ENCODE results near the gene APC2.
A peak's percentile ranks its signal among the peaks of the same experiment; 100 is the strongest.
"Not testable (repeated sequence)": the region's sequence is repeated elsewhere in the genome, so short reads cannot be mapped to it uniquely, and the experiment has no call there.

The APC2 gene

GRCh38 chr19:1490311-1491113, 40.6 kb downstream of the APC2 start, which contains the start of gene PCSK4:
Gene PCSK4, minus strand, starts transcription at chr19:1490350. Its CDS starts 4 bp downstream, at chr19:1490346.
- peaks cover 5% of the 10 kb centered on the region; the same call in 1 of the 2 replicates for H3K4me1 ChIP-seq (ENCODE audit: insufficient read depth, low read length)
- peak within 1 kb of the TSS; percentile 66 for H3K9ac ChIP-seq (ENCODE audit: low read depth, low read length)
- no peaks in the 10 kb centered on the region for H3K36me3 ChIP-seq (ENCODE audit: insufficient read depth, low read length)
- H3K9me3 ChIP-seq (ENCODE audit: control insufficient read depth, insufficient read depth, low read length) = no peaks in the 10 kb centered on the region

- peaks cover 5% of the 10 kb centered on the region; the same call in 1 of the 2 replicates for H3K4me1 ChIP-seq (ENCODE audit: insufficient read depth, low read length)
- peak within 1 kb of the TSS; percentile 66 for H3K9ac ChIP-seq (ENCODE audit: low read depth, low read length)
- no peaks in the 10 kb centered on the region for H3K36me3 ChIP-seq (ENCODE audit: insufficient read depth, low read length)
- no peaks in the 10 kb centered on the region for H3K9me3 ChIP-seq (ENCODE audit: control insufficient read depth, insufficient read depth, low read length)
Observed at GRCh38 chr19:1491114-1491848, 41.4 kb downstream of the APC2 start, which contains the start of gene REEP6. Gene REEP6, plus strand, starts transcription at chr19:1491181. Its CDS starts 89 bp downstream, at chr19:1491270.

GRCh38 chr19:1491849-1492170, 41.9 kb downstream of the APC2 start:
- H3K9me3 ChIP-seq (ENCODE audit: control insufficient read depth, insufficient read depth, low read length) = no peaks in the 10 kb centered on the region
- H3K9ac ChIP-seq (ENCODE audit: low read depth, low read length) = peak overlapping the region; percentile 66
- H3K4me1 ChIP-seq (ENCODE audit: insufficient read depth, low read length) = peaks cover 5% of the 10 kb centered on the region; the same call in 1 of the 2 replicates
- H3K36me3 ChIP-seq (ENCODE audit: insufficient read depth, low read length) = no peaks in the 10 kb centered on the region

GRCh38 chr19:1492474-1493006, 42.6 kb downstream of the APC2 start:
- peaks cover 5% of the 10 kb centered on the region; the same call in 1 of the 2 replicates for H3K4me1 ChIP-seq (ENCODE audit: insufficient read depth, low read length)
- H3K36me3 ChIP-seq (ENCODE audit: insufficient read depth, low read length) = no peaks in the 10 kb centered on the region
- no peaks in the 10 kb centered on the region for H3K9me3 ChIP-seq (ENCODE audit: control insufficient read depth, insufficient read depth, low read length)
- H3K9ac ChIP-seq (ENCODE audit: low read depth, low read length) = no peak overlapping the region

GRCh38 chr19:1494115-1494815, 44.3 kb downstream of the APC2 start:
- Histone ChIP-seq H3K4me1 (ENCODE audit: insufficient read depth, low read length) (peaks cover 5% of the 10 kb centered on the region; the same call in 1 of the 2 replicates), H3K36me3 (ENCODE audit: insufficient read depth, low read length) (no peaks in the 10 kb centered on the region), H3K9me3 (ENCODE audit: control insufficient read depth, insufficient read depth, low read length) (no peaks in the 10 kb centered on the region), H3K9ac (ENCODE audit: low read depth, low read length) (no peak overlapping the region)

- Histone ChIP-seq H3K4me1 (ENCODE audit: insufficient read depth, low read length) (peaks cover 5% of the 10 kb centered on the region; the same call in 1 of the 2 replicates), H3K9me3 (ENCODE audit: control insufficient read depth, insufficient read depth, low read length) (no peaks in the 10 kb centered on the region), H3K36me3 (ENCODE audit: insufficient read depth, low read length) (no peaks in the 10 kb centered on the region), H3K9ac (ENCODE audit: low read depth, low read length) (no peak overlapping the region)
Observed at GRCh38 chr19:1495051-1495798, 45.3 kb downstream of the APC2 start.

GRCh38 chr19:1495799-1496713, 46.1 kb downstream of the APC2 start:
- peaks cover 5% of the 10 kb centered on the region; the same call in 1 of the 2 replicates for H3K4me1 ChIP-seq (ENCODE audit: insufficient read depth, low read length)
- H3K9ac ChIP-seq (ENCODE audit: low read depth, low read length) = no peak overlapping the region
- H3K36me3 ChIP-seq (ENCODE audit: insufficient read depth, low read length) = no peaks in the 10 kb centered on the region
- H3K9me3 ChIP-seq (ENCODE audit: control insufficient read depth, insufficient read depth, low read length) = no peaks in the 10 kb centered on the region

- Histone ChIP-seq H3K9ac (ENCODE audit: low read depth, low read length) (no peak overlapping the region), H3K36me3 (ENCODE audit: insufficient read depth, low read length) (no peaks in the 10 kb centered on the region), H3K9me3 (ENCODE audit: control insufficient read depth, insufficient read depth, low read length) (no peaks in the 10 kb centered on the region), H3K4me1 (ENCODE audit: insufficient read depth, low read length) (peaks cover 5% of the 10 kb centered on the region; the same call in 1 of the 2 replicates)
Observed at GRCh38 chr19:1496714-1497577, 47.0 kb downstream of the APC2 start.

- no peak overlapping the region for H3K9ac ChIP-seq (ENCODE audit: low read depth, low read length)
- H3K9me3 ChIP-seq (ENCODE audit: control insufficient read depth, insufficient read depth, low read length) = no peaks in the 10 kb centered on the region
- peaks cover 3% of the 10 kb centered on the region; the same call in 1 of the 2 replicates for H3K4me1 ChIP-seq (ENCODE audit: insufficient read depth, low read length)
- H3K36me3 ChIP-seq (ENCODE audit: insufficient read depth, low read length) = no peaks in the 10 kb centered on the region
Observed at GRCh38 chr19:1497578-1498235, 47.8 kb downstream of the APC2 start.

- H3K4me1 ChIP-seq (ENCODE audit: insufficient read depth, low read length); H3K9me3 ChIP-seq (ENCODE audit: control insufficient read depth, insufficient read depth, low read length); H3K36me3 ChIP-seq (ENCODE audit: insufficient read depth, low read length); H3K9ac ChIP-seq (ENCODE audit: low read depth, low read length): not testable (repeated sequence)
Observed at GRCh38 chr19:1499231-1499630, 49.3 kb downstream of the APC2 start.

GRCh38 chr19:1501200-1501595, 51.3 kb downstream of the APC2 start:
- H3K4me1 ChIP-seq (ENCODE audit: insufficient read depth, low read length) = peaks cover 4% of the 10 kb centered on the region; the same call in 1 of the 2 replicates
- H3K36me3 ChIP-seq (ENCODE audit: insufficient read depth, low read length) = no peaks in the 10 kb centered on the region
- H3K9me3 ChIP-seq (ENCODE audit: control insufficient read depth, insufficient read depth, low read length) = no peaks in the 10 kb centered on the region
- no peak overlapping the region for H3K9ac ChIP-seq (ENCODE audit: low read depth, low read length)

All from ES-I3 (cell line).